GM06990 (cell line): ENCODE measurements around the gene ICE2.
"Not testable (repeated sequence)": the region's sequence is repeated elsewhere in the genome, so short reads cannot be mapped to it uniquely, and the experiment has no call there.

Experiments used
- DNase-seq: peaks from one replicate; pipeline ENCODE4 v3.0.0-alpha.2; 2011; ENCODE audit not compliant: insufficient read length; ENCODE audit errors: extremely low read depth
- H3K27me3 ChIP-seq: replicated peaks from 2 replicates; pipeline ENCODE4 v1.6.0; 2011; ENCODE audit warnings: low read length; ENCODE audit not compliant: control insufficient read depth, insufficient read depth
- H3K36me3 ChIP-seq: 2 replicates; pipeline ENCODE4 v1.5.1; 2011; ENCODE audit warnings: low read length; ENCODE audit not compliant: control insufficient read depth, insufficient read depth
- H3K4me3 ChIP-seq: replicated peaks from 2 replicates; pipeline ENCODE4 v1.5.1; 2011; ENCODE audit warnings: low read depth, mild to moderate bottlenecking, control low read depth, low read length
- TF ChIP-seq, protein P1 (sequence below): IDR thresholded peaks from 2 replicates; pipeline ENCODE4 v1.5.1; 2011; ENCODE audit warnings: low read length, control low read depth, mild to moderate bottlenecking, inconsistent platforms; ENCODE audit not compliant: insufficient read depth, poor library complexity, severe bottlenecking

ICE2 gene

DNA sequence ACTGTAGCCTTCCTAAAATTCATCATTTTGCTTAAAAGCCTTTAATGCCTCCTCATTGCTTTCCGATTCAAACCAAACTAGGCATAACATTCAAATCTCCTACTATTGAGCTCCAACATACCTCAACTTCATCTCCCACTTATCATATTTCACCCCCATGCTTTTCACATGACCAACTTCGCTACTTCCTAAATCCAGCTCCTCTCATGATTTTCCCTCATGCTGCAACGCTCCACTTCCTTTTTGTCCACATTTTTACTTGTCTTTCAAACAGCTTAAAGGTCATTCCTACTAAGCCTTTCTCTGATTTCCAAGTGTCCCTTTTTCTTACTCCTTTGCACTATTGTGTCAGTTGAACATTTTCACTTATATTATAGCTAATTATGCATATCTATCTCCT lies 60.8 kb downstream of the ICE2 start:
- no peak for DNase-seq
- no peak overlapping the region for H3K4me3 ChIP-seq
- H3K27me3 ChIP-seq, result no peaks in the 10 kb centered on the region
- peaks cover 5% of the 10 kb centered on the region for H3K36me3 ChIP-seq
- TF ChIP-seq, protein P1, sequence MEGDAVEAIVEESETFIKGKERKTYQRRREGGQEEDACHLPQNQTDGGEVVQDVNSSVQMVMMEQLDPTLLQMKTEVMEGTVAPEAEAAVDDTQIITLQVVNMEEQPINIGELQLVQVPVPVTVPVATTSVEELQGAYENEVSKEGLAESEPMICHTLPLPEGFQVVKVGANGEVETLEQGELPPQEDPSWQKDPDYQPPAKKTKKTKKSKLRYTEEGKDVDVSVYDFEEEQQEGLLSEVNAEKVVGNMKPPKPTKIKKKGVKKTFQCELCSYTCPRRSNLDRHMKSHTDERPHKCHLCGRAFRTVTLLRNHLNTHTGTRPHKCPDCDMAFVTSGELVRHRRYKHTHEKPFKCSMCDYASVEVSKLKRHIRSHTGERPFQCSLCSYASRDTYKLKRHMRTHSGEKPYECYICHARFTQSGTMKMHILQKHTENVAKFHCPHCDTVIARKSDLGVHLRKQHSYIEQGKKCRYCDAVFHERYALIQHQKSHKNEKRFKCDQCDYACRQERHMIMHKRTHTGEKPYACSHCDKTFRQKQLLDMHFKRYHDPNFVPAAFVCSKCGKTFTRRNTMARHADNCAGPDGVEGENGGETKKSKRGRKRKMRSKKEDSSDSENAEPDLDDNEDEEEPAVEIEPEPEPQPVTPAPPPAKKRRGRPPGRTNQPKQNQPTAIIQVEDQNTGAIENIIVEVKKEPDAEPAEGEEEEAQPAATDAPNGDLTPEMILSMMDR, result no peak

DNA sequence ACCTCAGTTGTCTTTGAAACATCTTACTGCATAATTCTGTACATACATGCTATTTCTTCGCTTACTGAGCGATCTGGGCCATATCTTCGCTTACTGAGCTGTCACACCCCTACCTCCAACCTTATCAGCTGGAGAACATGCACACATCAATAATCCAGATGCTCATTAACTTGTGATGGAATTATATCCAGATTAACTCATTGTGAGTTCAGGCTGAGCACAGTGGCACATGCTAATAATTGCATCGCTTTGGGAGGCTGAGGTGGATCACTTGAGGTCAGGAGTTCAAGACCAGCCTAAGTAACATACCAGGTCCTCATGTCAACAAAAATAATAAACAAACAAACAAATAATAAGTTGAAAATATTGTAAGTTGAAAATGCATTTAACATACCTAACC lies 61.8 kb downstream of the ICE2 start:
- TF ChIP-seq, protein P1, result no peak
- Histone ChIP-seq H3K27me3 (no peaks in the 10 kb centered on the region), H3K36me3 (peaks cover 4% of the 10 kb centered on the region), H3K4me3 (no peak overlapping the region)
- no peak for DNase-seq

DNA sequence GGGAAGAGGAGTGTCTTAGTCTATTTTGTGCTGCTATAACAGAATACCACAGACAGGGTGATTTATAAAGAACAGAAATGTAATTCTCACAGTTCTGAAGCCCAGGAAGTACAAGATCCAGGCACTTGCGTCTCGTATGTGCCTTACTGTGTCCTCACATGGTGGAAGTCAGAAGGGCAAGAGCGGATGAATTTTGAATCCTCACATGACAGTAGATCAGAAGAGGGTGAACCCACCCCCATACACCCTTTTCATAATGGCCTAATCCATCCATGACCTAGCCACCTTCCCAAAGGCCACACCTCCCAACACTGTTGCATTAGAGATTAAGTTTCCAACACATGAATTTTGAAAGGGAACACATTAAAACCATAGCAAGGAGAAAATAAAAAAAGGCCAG lies 62.5 kb downstream of the ICE2 start:
- Histone ChIP-seq H3K36me3 (0 out of 2 replicates have a peak, but pooled peaks cover 3% of the 10 kb centered on the region), H3K4me3 (no peak overlapping the region), H3K27me3 (no peaks in the 10 kb centered on the region)
- DNase-seq, result no peak
- TF ChIP-seq, protein P1, result no peak

DNA sequence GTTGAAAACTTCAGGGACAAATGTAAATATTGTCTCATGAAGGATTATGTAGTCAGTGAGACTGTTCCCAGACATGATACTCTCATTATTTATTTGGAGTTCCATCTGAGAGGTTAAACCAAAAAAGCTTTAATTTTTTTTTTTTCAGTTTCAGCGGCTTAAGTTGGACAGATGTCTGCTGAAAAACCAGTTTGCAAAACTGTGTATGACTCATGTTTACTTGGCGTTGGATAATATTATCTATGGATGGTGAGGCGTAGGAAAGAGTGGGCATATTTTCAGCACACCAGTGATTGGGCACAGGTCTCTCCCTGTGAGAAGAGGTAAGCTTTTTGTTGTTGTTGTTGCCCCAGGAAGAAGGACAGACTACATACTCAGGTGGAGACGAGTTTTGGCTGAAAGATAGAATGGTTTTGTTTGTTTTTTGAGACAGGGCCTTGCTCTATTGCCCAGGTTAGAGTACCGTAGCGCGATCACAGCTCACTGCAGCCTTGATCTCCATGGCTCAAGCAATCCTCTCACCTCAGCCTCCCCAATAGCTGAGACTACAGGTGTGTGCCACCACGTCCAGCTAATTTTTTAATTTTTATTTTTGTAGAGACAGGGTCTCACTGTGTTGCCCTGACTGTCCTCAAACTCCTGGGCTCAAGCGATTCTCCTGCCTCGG lies 64.8 kb downstream of the ICE2 start:
- Histone ChIP-seq H3K4me3 (no peak overlapping the region), H3K36me3 (no peaks in the 10 kb centered on the region), H3K27me3 (no peaks in the 10 kb centered on the region)
- TF ChIP-seq, protein P1, result no peak
- no peak for DNase-seq

DNA sequence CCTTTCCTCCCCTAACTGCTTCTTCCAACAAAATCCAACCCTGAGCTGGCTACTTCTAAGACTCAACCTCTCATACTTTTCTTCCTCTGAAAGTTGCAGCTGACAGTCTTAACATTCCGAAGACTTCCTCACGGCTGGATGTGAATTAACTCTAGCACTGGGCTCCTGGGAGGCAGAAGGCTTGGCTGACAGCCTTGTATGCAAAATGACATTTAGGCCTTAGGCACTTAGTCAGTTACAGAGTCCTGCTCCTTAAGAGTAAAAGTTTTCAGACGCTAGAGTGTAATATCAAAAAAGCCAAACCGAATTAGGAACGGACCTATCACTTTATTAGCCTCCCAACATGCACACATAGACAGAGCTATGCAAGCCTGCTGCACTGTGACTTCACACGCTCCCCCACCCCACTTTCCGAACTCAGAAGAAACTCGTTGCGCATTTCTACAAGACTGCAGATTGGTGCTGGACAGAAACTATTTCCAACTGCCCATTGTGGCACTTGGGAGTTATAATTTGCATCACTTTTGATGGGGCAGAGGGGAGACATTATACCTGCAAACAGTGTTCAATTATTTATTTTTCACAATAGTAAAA lies 65.6 kb downstream of the ICE2 start:
- TF ChIP-seq, protein P1, result no peak
- DNase-seq, result no peak
- H3K4me3 ChIP-seq, result no peak overlapping the region

DNA sequence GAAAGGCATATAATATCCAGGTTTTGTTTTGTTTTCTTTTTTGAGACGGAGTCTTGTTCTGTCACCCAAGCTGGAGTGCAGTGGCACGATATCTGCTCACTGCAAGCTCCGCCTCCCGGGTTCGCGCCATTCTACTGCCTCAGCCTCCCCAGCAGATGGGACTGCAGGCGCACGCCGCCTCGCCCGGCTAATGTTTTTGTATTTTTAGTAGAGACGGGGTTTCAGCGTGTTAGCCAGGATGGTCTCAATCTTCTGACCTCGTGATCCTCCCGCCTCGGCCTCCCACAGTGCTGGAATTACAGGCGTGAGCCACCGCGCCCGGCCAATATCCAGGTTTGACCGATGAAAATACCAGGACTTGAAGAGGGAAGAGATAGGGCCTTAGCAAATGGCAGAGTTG lies 66.1 kb downstream of the ICE2 start:
- H3K27me3 ChIP-seq, DNase-seq, H3K4me3 ChIP-seq, H3K36me3 ChIP-seq: not testable (repeated sequence)

More for the DNA sequence above, 65.6 kb downstream of the ICE2 start:
- Histone ChIP-seq H3K36me3 (no peaks in the 10 kb centered on the region), H3K27me3 (no peaks in the 10 kb centered on the region)
